Measurements from ENCODE around the gene FNIP2.

FNIP2 gene

GRCh38 chr4:158824425-158825274, 55.8 kb downstream of the FNIP2 start:
- no peak for TF ChIP-seq CTCF (IDR thresholded peaks at IDR 0.05)
- Histone ChIP-seq H3K36me3 (ENCODE audit: control insufficient read depth, insufficient read depth, low read length) (no peaks in the 10 kb centered on the region), H3K79me2 (no peaks in the 10 kb centered on the region), H3K9me3 (ENCODE audit: control insufficient read depth, low read length) (no peaks in the 10 kb centered on the region), H3K27ac (peak overlapping the region; percentile 86), H3K4me2 (ENCODE audit: low read length) (peak overlapping the region; percentile 33), H3K4me1 (peaks cover 45% of the 10 kb centered on the region), H2AFZ (peak overlapping the region; percentile 16), H3K9ac (no peak overlapping the region), H3K27me3 (ENCODE audit: control insufficient read depth, insufficient read depth, low read length) (no peaks in the 10 kb centered on the region), H3K4me3 (ENCODE audit: low read depth, low read length) (no peak overlapping the region)

GRCh38 chr4:158825433-158826036, 56.7 kb downstream of the FNIP2 start:
- no peak overlapping the region for H3K4me3 ChIP-seq (ENCODE audit: low read depth, low read length)
- no peak overlapping the region for H2AFZ ChIP-seq
- H3K9me3 ChIP-seq (ENCODE audit: control insufficient read depth, low read length) = no peaks in the 10 kb centered on the region
- peak overlapping the region; percentile 86 for H3K27ac ChIP-seq
- peak overlapping the region; percentile 33 for H3K4me2 ChIP-seq (ENCODE audit: low read length)
- peaks cover 42% of the 10 kb centered on the region for H3K4me1 ChIP-seq
- TF ChIP-seq CTCF (IDR thresholded peaks at IDR 0.05) = no peak
- H3K79me2 ChIP-seq = no peaks in the 10 kb centered on the region
- no peaks in the 10 kb centered on the region for H3K36me3 ChIP-seq (ENCODE audit: control insufficient read depth, insufficient read depth, low read length)
- H3K9ac ChIP-seq = no peak overlapping the region
- H3K27me3 ChIP-seq (ENCODE audit: control insufficient read depth, insufficient read depth, low read length) = no peaks in the 10 kb centered on the region

- no peaks in the 10 kb centered on the region for H3K9me3 ChIP-seq (ENCODE audit: control insufficient read depth, low read length)
- H3K9ac ChIP-seq = no peak overlapping the region
These were observed 57.2 kb downstream of the FNIP2 start for GRCh38 chr4:158826057-158826456.

GRCh38 chr4:158826882-158827281, 58.1 kb downstream of the FNIP2 start:
- Histone ChIP-seq H3K4me1 (peaks cover 39% of the 10 kb centered on the region), H3K9ac (no peak overlapping the region), H3K9me3 (ENCODE audit: control insufficient read depth, low read length) (no peaks in the 10 kb centered on the region), H2AFZ (no peak overlapping the region), H3K27ac (peak overlapping the region; percentile 86), H3K36me3 (ENCODE audit: control insufficient read depth, insufficient read depth, low read length) (no peaks in the 10 kb centered on the region), H3K4me3 (ENCODE audit: low read depth, low read length) (no peak overlapping the region), H3K79me2 (no peaks in the 10 kb centered on the region), H3K4me2 (ENCODE audit: low read length) (peak overlapping the region; percentile 33), H3K27me3 (ENCODE audit: control insufficient read depth, insufficient read depth, low read length) (no peaks in the 10 kb centered on the region)
- no peak for TF ChIP-seq CTCF (IDR thresholded peaks at IDR 0.05)

More at GRCh38 chr4:158826057-158826456, 57.2 kb downstream of the FNIP2 start:
- Histone ChIP-seq H3K4me2 (ENCODE audit: low read length) (peak overlapping the region; percentile 33), H3K79me2 (no peaks in the 10 kb centered on the region), H3K4me3 (ENCODE audit: low read depth, low read length) (no peak overlapping the region), H3K27ac (peak overlapping the region; percentile 86), H3K36me3 (ENCODE audit: control insufficient read depth, insufficient read depth, low read length) (no peaks in the 10 kb centered on the region), H2AFZ (no peak overlapping the region), H3K27me3 (ENCODE audit: control insufficient read depth, insufficient read depth, low read length) (no peaks in the 10 kb centered on the region), H3K4me1 (peaks cover 42% of the 10 kb centered on the region)
- no peak for TF ChIP-seq CTCF (IDR thresholded peaks at IDR 0.05)

All from parathyroid adenoma (tissue), 2 donors.